ENCODE data around the gene HSD17B3.

HSD17B3 gene

GRCh38 chr9:96232164-96232538 lies 69.8 kb downstream of the HSD17B3 start:
- no peak for DNase-seq

- DNase-seq, result no peak
Measured at GRCh38 chr9:96230002-96230401, 72.0 kb downstream of the HSD17B3 start.

GRCh38 chr9:96222132-96222531 lies 79.8 kb downstream of the HSD17B3 start:
- no peak for DNase-seq

- no peak for DNase-seq
Measured at GRCh38 chr9:96219900-96220257, 82.1 kb downstream of the HSD17B3 start.

GRCh38 chr9:96219026-96219899 lies 82.7 kb downstream of the HSD17B3 start:
- DNase-seq, result peak in 5 of 6 experiments; percentile 5 to 40 (median 16)

GRCh38 chr9:96217754-96218693 lies 84.0 kb downstream of the HSD17B3 start:
- peak; percentile 45 to 77 (median 57) for DNase-seq

- DNase-seq, result no peak
Measured at GRCh38 chr9:96217294-96217707, 84.7 kb downstream of the HSD17B3 start.

GRCh38 chr9:96216583-96216982 lies 85.4 kb downstream of the HSD17B3 start:
- no peak for DNase-seq

- DNase-seq, result no peak
Measured at GRCh38 chr9:96215841-96216240, 86.1 kb downstream of the HSD17B3 start.

GRCh38 chr9:96214635-96215034 lies 87.3 kb downstream of the HSD17B3 start:
- no peak for DNase-seq

- no peak for DNase-seq
Measured at GRCh38 chr9:96209407-96210271, 92.3 kb downstream of the HSD17B3 start.

GRCh38 chr9:96206156-96206751 lies 95.7 kb downstream of the HSD17B3 start:
- no peak for DNase-seq

- no peak for DNase-seq
Measured at GRCh38 chr9:96204853-96205252, 97.1 kb downstream of the HSD17B3 start.

GRCh38 chr9:96203867-96204501 lies 98.0 kb downstream of the HSD17B3 start:
- no peak for DNase-seq

GRCh38 chr9:96202971-96203780 lies 98.8 kb downstream of the HSD17B3 start:
- no peak for DNase-seq

- DNase-seq, result no peak
Measured at GRCh38 chr9:96201140-96201539, 100.8 kb downstream of the HSD17B3 start.

GRCh38 chr9:96199006-96199405 lies 103.0 kb downstream of the HSD17B3 start:
- no peak for DNase-seq

GRCh38 chr9:96195541-96195940 lies 106.4 kb downstream of the HSD17B3 start:
- no peak for DNase-seq

- no peak for DNase-seq
Measured at GRCh38 chr9:96193236-96193755, 108.7 kb downstream of the HSD17B3 start.

- DNase-seq, result no peak
Measured at GRCh38 chr9:96192710-96193109, 109.3 kb downstream of the HSD17B3 start.

- DNase-seq, result no peak
Measured at GRCh38 chr9:96189995-96190394, 112.0 kb downstream of the HSD17B3 start.

Data from stimulated activated naive CD4-positive, alpha-beta T cell (primary cell).